Stimulated activated CD8-positive, alpha-beta memory T cell treated with anti-CD3 and anti-CD28 coated beads, Interleukin-2, amount 100 ng/mL, for 48 hours (primary cell): ENCODE measurements around the gene ANO7.

Experiments
- DNase-seq, 2 donors: peaks; one replicate each; pipeline ENCODE4 v3.0.0-alpha.2; 2020; ENCODE audit warnings: low read depth in 2 of 2

Gene ANO7

DNA sequence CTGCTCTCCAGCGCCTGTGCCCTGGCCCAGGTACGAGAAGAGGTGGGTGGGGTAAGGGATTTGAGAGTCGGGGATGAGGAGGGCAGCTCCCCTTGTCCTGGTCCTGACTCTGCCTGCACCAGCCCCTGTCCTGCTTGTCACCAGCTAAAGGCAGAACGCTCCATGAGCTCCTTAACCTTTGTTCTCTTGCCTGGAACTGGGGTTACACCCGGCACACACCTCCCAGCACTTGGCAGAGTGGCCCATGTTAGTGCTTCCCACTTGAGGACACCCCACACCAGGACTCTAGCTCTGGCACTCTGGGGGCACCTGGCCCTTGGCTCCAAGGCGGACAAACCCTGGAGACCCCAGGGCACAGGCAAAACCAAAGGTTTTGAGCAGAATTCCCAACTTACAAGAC is 19.2 kb downstream of the ANO7 start:
- no peak for DNase-seq

DNA sequence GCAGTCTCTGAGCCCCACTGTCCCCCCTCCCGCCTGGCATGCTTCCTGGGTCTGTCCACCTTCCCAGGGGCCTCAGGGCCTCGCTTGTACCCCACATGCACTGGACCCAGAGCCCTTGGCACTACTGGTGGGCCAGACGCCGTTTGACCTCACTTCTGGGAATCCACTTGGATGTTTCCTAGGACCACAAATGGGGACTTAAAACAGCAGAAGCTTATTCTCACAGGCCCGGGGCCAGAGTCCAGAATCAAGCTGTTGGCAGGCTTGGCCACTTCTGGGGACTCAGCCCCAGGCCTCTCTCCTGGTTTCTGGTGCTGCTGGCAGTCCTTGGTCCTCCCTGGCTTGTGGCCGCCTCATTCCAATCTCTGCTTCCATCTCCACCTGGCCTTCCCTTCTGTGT is 19.6 kb downstream of the ANO7 start:
- no peak for DNase-seq

DNA sequence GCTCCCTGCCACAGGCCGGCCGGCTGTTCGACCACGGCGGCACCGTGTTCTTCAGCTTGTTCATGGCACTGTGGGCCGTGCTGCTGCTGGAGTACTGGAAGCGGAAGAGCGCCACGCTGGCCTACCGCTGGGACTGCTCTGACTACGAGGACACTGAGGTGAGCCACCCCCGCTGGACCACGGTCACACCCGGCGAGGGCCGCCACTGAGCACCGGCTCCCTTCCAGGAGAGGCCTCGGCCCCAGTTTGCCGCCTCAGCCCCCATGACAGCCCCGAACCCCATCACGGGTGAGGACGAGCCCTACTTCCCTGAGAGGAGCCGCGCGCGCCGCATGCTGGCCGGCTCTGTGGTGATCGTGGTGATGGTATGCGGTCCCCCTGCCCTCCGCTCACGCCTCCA is 20.8 kb downstream of the ANO7 start:
- DNase-seq = no peak

DNA sequence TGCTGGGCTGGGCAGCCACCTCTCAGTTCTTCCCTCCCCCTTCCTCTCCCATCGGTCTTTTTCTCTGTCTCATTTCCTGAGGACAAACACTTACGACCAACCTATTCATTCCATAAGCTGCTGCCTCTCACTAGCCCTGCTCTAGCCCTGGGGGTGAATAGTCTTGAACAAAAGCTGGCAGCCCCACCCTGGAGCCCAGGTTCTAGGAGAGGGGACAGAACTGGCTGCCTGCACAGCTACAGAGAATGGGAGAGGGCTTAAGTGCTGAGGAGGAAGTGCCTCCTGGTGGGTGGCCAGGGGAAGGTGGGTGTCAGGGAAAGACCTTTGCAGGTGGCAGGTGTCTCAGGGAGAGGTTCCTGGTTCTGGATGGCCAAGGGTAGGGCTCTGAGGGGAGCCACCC is 22.8 kb downstream of the ANO7 start:
- no peak for DNase-seq

DNA sequence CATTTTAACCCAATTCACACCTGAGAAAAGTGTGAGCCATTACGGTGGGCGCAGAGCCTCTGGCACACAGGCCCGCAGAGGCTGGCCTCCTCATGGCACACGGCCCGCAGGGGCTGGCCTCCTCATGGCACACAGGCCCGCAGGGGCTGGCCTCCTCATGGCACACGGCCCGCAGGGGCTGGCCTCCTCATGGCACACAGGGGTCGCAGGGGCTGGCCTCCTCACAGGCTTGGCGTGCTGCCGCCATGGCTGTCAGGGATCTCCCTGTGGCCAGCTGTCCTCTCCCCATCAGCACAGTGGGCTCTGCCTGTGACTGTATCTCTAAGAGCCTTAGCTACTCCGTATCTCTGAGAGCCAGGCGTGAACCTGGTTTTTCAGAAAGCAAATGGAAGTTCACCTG is 24.6 kb downstream of the ANO7 start:
- DNase-seq = no peak

DNA sequence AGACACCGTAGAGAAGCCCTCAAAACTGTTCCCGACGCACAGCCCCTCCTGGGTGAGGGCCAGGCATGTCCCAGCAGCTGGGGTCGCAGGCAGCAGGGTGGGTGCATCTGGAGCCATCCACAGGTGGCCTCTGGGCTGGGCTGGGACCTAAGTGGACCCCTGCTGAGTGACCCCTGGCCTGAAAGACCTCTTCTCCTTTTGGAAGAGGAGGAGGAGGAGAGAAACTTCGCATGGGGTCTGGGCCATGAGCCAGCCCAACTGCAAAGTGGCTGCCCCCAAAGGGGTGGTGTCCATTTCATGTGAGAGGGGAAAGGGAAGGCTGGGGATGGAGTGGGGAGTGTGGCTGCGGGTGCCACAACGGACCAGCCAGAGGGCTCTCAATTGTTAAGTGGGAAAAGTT is 25.1 kb downstream of the ANO7 start:
- DNase-seq = no peak

DNA sequence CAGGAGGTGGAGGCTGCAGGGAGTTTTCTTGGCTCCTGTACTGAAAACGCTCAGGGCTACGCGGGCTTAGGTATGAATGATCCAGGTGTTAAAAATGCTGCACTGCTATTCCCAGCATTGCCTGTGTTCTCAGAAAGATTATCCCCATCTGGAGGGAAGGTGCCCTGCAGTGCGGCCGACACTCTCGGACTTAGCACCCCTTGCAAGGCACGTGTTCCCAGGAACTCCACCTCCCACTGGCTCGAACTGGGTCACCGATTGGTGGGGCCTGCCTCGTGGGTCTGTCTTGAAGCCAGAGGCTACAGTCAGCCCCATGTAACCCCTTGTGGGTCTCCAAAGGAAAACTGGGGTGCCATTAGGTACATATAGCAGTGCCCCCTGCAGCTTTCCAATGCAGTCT is 25.7 kb downstream of the ANO7 start:
- no peak for DNase-seq

DNA sequence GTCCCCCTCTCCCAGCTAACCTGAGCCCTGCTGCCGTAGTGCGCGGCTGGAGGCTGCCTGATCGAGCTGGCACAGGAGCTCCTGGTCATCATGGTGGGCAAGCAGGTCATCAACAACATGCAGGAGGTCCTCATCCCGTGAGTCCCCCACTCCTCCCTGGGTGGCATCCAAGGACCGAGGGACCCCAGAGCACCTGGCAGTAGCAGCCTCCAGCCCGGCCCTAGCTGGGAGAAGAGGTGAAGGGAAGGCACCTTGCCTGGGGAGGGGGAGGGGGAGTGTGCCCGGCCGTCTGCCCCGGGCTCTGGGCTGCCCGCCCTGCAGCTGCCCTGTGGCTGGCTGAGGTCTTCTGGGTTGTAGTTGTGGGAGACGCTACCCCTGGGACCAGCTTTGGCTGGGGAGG is 26.3 kb downstream of the ANO7 start:
- DNase-seq = no peak

DNA sequence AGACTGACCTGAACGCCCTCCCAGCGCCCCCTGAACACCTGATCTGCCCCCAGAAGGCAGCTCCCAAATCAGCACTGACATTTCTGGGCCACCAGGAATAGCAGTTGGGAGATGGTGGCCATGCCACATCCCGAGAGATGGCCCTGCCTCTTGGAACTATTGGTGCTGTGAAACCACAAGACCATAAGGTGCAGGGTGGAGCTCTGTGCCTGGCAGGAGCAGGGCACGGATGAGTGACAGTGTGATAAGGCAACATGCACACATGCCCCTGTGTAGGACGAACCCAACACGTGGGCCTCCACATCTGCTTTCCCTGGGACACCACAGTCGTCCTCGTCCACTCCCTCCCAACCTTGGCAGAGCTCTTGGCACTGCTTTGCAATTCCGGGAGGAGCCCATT is 26.9 kb downstream of the ANO7 start:
- DNase-seq = no peak

DNA sequence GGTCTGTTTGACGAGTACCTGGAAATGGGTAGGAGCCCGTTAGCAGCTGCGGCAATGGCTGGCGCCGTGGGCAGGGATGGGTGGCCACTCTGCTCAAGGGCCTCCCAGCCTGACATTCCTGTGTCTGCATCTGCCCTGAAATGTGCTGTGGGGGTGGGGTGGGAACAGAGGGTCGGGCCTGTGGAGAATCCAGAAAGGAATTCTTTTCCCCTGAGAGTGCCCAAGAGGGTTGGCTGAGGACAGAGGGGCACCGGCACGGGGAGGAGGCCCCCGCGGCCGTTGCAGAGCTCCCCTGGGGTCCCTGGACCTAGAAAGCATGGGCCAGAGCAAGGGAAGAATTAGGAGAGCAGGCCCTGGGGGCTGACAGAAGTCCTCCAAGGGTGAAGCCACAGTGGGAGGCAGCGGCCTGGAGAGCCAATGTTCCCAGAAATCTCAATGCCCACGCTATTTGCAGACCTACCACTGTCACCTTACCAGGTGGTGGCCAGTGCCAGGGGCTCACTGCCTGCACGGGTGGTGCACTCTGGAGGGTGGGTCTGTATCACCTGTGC is 27.8 kb downstream of the ANO7 start:
- no peak for DNase-seq

DNA sequence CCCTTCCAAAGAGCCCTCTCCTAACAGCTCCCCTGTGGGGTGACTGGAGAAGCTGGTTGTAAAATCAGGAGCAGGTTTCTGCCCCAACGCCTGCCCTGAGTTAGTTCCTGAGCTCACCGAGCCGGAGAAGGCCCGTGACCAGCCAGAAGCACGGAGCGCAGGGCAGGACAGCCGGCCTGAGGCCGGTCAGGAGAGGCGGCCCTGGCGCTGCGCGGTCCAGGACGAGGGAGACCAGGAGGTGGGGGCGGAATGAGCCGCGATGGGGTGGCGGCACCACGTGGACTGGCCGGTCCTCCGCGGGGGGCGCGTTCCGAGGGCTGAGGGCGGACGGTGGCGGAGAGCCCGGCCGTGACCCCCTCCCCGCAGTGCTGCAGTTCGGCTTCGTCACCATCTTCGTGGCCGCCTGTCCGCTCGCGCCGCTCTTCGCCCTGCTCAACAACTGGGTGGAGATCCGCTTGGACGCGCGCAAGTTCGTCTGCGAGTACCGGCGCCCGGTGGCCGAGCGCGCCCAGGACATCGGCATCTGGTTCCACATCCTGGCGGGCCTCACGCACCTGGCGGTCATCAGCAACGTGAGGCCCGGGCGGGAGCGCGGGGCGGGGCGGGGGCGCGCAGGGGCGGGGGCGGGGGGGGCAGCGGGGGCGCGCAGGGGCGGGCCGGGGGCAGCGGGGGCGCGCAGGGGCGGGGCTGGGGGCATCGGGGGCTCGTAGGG is 29.0 kb downstream of the ANO7 start:
- DNase-seq = peak in 1 of 2 donors; percentile 7

DNA sequence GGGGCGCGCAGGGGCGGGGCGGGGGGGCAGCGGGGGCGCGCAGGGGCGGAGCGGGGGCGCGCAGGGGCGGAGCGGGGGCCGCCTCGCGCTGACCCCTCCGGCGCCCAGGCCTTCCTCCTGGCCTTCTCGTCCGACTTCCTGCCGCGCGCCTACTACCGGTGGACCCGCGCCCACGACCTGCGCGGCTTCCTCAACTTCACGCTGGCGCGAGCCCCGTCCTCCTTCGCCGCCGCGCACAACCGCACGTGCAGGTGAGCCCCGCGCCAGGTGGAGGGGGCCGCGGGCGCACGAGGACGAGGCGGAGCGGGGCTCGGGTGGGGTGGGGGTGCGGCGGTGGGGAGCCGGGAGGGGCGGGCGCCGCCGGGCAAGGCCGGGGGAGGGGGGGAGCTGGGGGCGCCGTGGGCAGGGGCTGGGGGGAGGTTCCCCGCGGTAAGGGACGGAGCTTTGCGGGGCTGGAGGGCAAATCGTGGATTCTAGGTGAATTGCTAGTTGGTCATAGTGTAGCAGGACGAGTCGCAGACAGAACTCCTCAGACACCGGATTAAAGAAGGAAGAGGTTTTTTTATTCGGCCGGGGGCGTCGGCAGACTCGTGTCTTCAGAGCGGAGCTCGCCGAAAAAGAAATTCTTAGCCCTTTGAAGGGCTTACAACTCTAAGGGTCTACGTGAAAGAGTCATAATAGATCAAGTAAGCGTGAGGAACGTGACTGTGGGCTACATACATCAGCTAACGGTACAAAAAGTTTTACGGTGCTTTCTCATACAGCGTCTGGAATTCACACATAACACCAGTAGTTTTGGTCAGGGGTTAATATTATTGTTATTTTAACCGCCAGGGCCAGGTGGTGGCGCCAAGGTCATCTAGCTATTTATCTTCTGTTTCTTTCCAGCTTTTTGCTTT is 29.9 kb downstream of the ANO7 start:
- DNase-seq = no peak

DNA sequence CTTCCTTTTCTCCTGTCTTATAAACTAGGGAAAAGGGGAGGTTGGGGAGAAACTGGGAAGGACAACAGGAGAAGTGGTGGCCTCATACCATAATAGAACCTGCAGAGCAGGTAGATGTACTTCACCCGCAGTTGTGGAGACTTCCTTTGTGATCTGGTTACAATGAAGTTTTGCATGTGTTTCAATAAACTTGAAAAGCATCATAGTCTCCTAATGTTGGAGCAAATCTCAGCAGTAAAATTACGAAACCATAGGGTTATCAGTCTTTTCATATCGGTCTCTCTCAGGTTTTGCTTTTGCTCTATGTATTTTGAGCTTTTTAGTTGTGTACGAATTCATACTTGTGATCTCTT is 30.5 kb downstream of the ANO7 start:
- DNase-seq = no peak

DNA sequence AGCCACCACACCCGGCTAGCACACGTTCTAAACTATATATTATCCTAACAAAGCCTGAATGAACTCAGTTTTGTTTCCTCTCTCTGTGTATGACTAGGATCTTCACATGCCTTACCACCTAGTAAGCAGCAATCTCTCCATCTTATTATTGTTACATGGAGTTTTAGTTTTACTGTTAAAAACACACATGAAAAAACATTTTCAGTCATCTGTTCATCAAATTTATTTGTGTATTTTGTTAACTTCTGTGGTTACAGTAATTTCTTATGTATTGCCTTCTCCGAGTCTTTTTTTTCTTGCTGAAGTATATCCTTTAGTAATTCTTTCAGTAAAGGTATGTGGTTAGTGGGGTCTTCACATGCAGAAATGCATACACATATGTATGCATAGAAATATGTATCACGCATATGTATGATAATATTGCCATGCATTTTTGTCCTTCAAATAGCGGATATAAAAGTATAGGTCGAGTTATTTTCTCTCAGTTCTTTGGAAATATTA is 31.4 kb downstream of the ANO7 start:
- DNase-seq = no peak

DNA sequence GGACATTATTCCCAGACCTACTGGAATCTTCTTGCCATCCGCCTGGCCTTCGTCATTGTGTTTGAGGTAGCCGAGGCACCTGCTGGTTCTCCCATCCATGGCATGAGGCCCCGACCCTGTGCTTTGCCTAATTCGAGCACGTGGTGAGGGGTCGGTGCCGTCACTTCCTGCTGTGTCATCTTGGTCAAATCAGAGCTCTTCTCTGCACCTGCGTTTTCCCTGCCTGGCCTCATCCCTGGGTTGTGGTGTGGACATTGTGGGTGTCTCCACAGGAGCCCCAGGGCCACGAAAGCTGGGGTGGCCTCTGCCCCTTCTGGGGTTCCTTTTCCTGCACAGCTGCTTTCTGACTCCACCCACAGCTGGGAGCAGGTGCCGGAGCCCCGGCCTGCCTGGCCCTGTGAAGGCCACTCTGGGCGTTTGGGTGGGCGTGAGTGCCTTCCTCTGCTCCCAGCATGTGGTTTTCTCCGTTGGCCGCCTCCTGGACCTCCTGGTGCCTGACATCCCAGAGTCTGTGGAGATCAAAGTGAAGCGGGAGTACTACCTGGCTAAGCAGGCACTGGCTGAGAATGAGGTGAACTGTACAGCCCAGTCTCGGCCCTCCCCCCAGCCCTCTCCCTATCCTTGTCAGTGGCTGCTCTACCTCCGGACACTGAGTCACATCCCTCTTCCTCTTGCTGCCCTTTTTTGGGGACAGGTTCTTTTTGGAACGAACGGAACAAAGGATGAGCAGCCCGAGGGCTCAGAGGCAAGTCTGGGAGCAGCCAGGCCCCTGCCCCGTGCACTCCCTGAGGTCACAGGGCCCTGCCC is 34.9 kb downstream of the ANO7 start:
- DNase-seq = no peak

DNA sequence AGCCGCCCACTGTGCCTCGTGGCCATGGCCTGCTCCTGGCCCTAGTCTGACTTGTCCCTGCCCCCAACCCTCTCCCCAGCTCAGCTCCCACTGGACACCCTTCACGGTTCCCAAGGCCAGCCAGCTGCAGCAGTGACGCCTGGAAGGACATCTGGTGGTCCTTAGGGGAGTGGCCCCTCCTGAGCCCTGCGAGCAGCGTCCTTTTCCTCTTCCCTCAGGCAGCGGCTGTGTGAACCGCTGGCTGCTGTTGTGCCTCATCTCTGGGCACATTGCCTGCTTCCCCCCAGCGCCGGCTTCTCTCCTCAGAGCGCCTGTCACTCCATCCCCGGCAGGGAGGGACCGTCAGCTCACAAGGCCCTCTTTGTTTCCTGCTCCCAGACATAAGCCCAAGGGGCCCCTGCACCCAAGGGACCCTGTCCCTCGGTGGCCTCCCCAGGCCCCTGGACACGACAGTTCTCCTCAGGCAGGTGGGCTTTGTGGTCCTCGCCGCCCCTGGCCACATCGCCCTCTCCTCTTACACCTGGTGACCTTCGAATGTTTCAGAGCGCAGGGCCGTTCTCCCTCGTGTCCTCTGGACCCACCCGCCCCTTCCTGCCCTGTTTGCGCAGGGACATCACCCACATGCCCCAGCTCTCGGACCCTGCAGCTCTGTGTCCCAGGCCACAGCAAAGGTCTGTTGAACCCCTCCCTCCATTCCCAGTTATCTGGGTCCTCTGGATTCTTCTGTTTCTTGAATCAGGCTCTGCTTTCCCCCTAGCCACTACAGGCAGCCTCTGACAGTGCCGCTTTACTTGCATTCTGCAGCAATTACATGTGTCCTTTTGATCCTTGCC is 35.8 kb downstream of the ANO7 start:
- DNase-seq = no peak

DNA sequence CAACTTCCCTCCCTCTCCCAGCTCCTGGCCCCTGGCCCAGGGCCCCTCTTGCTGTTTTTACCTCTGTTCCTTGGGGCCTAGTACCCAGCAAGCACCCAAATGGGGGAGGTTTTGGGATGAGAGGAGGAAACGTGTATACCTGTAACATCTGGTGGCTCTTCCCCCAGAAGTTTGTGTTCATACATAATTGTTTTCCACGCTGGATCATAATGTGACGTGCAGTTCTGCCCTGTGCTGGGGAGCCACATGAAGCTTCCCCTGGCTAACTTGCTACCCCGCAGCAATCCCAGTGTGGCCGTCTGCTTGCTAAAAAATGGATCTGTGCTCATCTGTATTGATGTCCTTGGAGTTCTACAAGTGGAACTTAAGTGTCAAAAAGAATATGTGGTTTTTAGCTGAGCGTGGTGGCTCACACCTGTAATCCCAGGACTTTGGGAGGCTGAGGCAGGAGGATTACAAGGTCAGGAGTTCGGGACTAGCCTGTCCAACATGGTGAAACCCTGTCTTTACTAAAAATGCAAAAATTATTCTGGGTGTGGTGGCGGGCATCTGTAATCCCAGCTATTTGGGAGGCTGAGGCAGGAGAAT is 36.5 kb downstream of the ANO7 start:
- DNase-seq = no peak

DNA sequence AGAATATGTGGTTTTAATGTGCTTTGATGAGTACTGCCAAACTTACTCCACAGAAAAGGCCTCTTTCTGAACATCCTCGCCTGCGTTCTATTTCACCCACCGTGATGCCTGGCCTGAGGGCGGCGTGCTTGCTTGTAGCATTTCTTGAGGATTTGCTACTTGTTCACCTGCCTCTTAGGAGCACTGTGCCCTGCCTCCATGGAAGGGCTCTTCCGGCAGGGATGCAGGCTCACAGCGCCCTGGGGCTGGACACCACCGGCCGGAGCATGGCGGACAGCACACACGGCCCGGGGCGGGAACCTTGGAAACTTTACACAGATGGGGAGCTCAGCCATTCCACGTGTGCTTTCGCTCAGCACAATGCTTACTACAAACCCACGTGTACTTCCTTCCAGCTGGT is 37.1 kb downstream of the ANO7 start:
- DNase-seq = no peak

DNA sequence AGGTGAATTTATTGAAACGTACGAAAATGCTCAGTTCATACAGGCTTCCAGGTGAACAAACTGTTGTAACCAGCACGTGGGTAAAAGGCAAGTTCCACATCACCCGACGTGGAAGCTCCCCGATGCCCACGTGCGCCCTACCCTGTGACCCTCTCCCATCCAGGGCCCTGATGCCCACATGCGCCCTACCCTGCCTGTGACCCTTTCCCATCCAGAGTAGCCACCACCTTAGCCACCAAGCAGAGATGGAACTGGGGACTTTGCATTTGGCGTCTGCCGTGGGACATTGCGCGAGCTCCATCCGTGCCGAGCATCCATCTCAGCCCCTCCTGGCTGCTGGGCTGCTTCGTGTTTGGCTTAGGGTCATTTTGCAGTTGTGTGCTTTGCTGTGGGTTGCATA is 37.5 kb downstream of the ANO7 start:
- DNase-seq = no peak

DNA sequence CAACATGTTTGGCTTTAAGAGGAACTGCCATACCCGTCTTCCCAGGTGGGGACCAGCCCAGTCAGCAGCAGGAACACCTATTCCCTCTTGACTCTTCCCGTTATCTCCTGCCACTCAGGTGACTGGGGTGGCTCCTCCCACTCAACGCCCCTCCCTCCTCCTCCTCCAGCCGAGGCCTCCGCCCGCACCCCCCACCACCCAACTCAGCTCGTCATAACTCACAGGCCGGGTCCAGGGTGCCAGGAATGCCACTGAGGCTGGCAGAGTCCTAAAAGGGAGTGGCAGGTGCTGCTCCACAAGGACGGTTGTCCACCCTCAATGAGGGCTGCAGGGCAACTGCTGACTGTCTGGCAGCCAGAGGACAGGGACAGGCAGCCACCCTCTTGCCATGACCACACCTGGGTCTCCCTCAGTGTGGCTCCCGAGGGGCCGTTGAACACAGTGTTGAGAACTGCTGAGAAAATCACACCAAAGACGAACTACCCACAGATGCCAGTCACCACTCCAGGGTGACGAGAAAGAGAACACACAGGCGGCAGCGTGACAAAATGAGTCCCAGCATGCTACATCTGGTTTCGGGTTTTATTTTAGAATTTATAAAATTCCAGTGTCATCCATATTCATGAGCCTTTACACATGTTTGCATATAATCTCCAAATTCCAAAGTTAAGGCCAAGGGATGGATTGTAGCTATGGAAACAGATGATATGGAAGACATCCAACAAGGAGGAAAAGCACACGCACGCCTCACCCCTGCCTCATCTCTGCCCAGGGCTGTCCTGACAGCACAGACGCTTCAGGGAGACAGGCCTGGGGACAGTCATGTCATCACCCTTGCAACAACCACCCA is 38.5 kb downstream of the ANO7 start:
- no peak for DNase-seq
